Brain microvascular endothelial cell (primary cell): ENCODE data around the gene GABPB2.
A peak's percentile ranks its signal among the peaks of the same experiment; 100 is the strongest.

Source experiments
- DNase-seq: peaks from one replicate; pipeline ENCODE4 v3.0.0-alpha.2; 2020
- H3K27ac ChIP-seq: fragments of 250-450 bp; sonication (Bioruptor Pico); 2 replicates; pipeline ENCODE4 v1.5.1; 2020; ENCODE audit warnings: mild to moderate bottlenecking, moderate library complexity
- H3K27me3 ChIP-seq: fragments of 250-450 bp; sonication (Bioruptor Pico); replicated peaks from 2 replicates; pipeline ENCODE4 v1.5.1; 2020; ENCODE audit warnings: mild to moderate bottlenecking
- H3K36me3 ChIP-seq: fragments of 250-450 bp; sonication (Bioruptor Pico); replicated peaks from 2 replicates; pipeline ENCODE4 v1.5.1; 2020; ENCODE audit warnings: mild to moderate bottlenecking
- H3K4me3 ChIP-seq: 2 replicates; pipeline ENCODE4 v1.5.1; 2011; ENCODE audit warnings: low read depth, mild to moderate bottlenecking, control low read depth, low read length, moderate library complexity
- CTCF ChIP-seq: IDR thresholded peaks from 2 replicates; pipeline ENCODE4 v1.5.1; 2011; ENCODE audit warnings: low read depth, mild to moderate bottlenecking, moderate library complexity, low read length, control low read depth, inconsistent platforms; ENCODE audit errors: missing control alignments
- in situ Hi-C: cut with HindIII; loops from 2 replicates; pipeline ENCODE4 v1.10.0; 2017; ENCODE audit warnings: low sequenced_read_pairs, low pct_ligation_motif_present

The GABPB2 gene

GRCh38 chr1:151143986-151144385 is 73.4 kb downstream of the GABPB2 start:
- TF ChIP-seq CTCF, result no peak
- Histone ChIP-seq H3K27me3 (no peaks in the 10 kb centered on the region), H3K4me3 (no peak overlapping the region), H3K27ac (no peak overlapping the region), H3K36me3 (no peaks in the 10 kb centered on the region)
- DNase-seq, result no peak
- in situ Hi-C loops, result no loop called here

GRCh38 chr1:151144474-151145303 is 74.1 kb downstream of the GABPB2 start:
- H3K4me3 ChIP-seq, result no peak overlapping the region

GRCh38 chr1:151145304-151146071 is 74.9 kb downstream of the GABPB2 start:
- Histone ChIP-seq H3K27ac (no peak overlapping the region), H3K27me3 (no peaks in the 10 kb centered on the region), H3K4me3 (peak overlapping the region; percentile 72), H3K36me3 (no peaks in the 10 kb centered on the region)
- TF ChIP-seq CTCF, result no peak
- peak; percentile 13 for DNase-seq
- in situ Hi-C loops, result no loop called here

More at GRCh38 chr1:151144474-151145303, 74.1 kb downstream of the GABPB2 start:
- Histone ChIP-seq H3K27me3 (no peaks in the 10 kb centered on the region), H3K27ac (no peak overlapping the region), H3K36me3 (no peaks in the 10 kb centered on the region)
- in situ Hi-C loops, result no loop called here
- no peak for DNase-seq
- no peak for TF ChIP-seq CTCF

GRCh38 chr1:151146072-151146411 is 75.5 kb downstream of the GABPB2 start:
- no peak for TF ChIP-seq CTCF
- no peak for DNase-seq
- Histone ChIP-seq H3K27me3 (no peaks in the 10 kb centered on the region), H3K27ac (no peak overlapping the region), H3K4me3 (peak overlapping the region; percentile 72), H3K36me3 (no peaks in the 10 kb centered on the region)
- in situ Hi-C loops, result no loop called here

- no peaks in the 10 kb centered on the region for H3K27me3 ChIP-seq
- peak within 1 kb of the TSS; percentile 72 for H3K4me3 ChIP-seq
- H3K36me3 ChIP-seq, result no peaks in the 10 kb centered on the region
- TF ChIP-seq CTCF, result no peak
- in situ Hi-C loops, result no loop called here
- peak within 1 kb of the TSS; percentile 4 for H3K27ac ChIP-seq
- peak; percentile 87 for DNase-seq
Measured at GRCh38 chr1:151146412-151147131, 76.0 kb downstream of the GABPB2 start, which contains the start of gene SEMA6C. Gene SEMA6C (minus strand): TSS chr1:151146631. CDS start chr1:151142621, 4,010 bp downstream.
